Measurements from ENCODE around the gene C1QTNF8.
"Not testable (repeated sequence)": the region's sequence is repeated elsewhere in the genome, so short reads cannot be mapped to it uniquely, and the experiment has no call there.

Gene C1QTNF8

DNA sequence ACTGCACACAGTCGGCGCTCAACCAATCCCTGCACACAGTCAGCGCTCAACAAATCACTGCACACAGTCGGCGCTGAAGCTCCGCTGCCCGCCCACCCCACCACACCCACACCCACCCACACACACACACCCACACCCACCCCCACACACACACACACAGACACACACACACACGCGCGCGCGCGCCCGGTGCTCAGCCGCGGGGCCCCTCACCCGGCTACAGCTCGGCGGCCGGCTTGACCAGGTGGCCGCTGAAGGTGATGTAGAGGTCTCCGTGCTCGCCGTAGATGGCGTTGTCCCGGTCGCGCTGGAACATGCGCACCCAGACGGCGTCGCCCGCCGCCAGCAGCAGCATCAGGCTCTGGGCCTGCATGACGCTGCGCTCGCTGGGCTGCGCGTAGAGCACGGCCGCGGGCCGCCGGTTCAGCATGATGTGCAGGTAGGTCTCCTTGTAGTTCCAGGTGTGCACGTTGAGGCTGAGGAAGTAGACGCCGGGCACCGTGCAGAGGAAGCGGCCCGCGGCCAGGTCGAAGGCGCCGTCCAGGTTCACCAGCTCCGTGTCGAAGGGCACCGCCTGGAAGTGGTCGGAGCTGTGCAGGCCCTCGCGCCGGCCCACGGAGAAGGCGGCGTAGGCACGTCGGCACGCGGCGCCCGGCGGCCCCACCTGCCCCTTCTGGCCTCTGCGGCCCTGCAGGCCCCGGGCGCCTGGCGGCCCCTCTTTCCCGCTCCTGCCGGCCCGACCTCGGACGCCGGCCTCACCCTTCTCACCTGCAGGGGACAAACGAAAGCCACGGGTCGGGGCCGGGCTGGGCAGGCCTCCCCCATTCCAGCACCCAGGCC is 2.5 kb downstream of the C1QTNF8 start:
- DNase-seq (ENCODE audit: low read depth in 2 of 2) = no peak

DNA sequence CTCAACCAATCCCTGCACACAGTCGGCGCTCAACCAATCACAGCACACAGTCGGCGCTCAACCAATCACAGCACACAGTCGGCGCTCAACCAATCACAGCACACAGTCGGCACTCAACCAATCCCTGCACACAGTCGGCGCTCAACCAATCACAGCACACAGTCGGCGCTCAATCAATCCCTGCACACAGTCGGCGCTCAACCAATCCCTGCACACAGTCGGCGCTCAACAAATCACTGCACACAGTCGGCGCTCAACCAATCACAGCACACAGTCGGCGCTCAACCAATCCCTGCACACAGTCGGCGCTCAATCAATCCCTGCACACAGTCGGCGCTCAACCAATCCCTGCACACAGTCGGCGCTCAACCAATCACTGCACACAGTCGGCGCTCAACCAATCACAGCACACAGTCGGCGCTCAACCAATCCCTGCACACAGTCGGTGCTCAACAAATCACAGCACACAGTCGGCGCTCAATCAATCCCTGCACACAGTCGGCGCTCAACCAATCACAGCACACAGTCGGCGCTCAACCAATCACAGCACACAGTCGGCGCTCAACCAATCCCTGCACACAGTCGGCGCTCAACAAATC is 3.3 kb downstream of the C1QTNF8 start:
- DNase-seq (ENCODE audit: low read depth in 2 of 2) = not testable (repeated sequence)

DNA sequence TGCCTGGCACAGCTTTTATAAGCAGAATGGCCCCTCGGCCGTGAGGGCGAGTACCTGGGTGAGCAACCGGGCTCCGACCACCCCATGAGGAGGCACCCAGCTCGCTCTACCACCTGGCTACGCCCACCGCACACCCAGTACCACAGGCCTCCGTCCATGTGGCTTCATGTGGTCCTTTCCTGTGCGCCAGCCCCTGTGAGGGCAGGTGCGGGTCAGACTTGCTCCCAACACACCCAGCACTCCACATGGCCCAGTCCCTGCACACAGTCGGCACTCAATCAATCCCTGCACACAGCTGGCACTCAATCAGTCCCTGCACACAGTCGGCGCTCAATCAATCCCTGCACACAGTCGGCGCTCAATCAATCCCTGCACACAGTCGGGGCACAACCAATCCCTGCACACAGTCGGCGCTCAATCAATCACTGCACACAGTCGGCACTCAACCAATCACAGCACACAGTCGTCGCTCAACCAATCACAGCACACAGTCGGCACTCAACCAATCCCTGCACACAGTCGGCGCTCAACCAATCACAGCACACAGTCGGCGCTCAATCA is 4.0 kb downstream of the C1QTNF8 start:
- DNase-seq (ENCODE audit: low read depth in 2 of 2) = no peak

DNA sequence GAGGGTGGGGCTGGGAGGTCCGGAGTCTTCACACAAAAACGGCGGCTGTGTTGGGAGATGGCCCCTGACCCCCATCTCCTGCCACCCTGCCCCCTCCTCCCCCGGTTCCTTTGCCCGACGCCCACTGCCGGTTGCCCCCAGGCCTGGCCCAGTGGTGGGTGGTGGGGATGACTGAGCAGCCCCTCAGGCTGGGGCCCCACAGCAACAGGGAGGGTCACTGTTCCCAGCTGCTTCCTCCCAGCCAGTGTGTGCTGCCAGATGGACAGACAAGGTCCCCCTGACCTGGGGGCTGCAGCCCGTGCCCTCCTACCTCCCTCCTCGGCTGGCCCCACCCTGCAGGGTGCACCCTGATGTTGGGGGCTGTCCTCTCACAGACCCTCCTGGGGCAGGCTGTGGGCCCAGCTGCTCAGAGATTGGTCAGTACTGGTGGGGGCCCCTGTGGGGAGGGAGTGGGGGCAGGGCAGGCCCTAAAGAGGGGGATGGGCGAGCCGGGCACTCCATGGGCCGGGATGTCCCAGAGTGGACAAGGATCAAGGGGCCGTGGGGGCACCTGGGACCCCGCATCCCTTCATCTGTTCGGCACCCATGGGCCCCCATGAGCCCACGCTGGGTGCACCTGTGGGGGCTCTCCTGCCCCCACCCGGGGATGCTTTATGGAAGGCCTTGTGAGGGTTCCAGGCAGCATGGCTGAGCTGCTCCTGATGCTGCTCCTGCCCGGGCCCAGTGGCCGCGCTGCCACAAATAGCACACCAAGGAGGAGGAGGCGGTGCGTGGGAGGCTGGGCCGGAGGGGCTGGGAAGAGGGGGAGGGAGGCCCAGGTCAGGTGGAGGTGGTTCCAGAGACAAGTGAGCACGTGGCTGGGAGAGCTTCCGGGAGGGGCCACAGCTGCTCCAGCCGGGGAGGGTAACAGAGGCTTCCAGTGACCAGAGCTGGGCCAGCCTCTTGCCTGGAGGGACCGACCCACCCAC is 5.1 kb downstream of the C1QTNF8 start:
- no peak for DNase-seq (ENCODE audit: low read depth in 2 of 2)

DNA sequence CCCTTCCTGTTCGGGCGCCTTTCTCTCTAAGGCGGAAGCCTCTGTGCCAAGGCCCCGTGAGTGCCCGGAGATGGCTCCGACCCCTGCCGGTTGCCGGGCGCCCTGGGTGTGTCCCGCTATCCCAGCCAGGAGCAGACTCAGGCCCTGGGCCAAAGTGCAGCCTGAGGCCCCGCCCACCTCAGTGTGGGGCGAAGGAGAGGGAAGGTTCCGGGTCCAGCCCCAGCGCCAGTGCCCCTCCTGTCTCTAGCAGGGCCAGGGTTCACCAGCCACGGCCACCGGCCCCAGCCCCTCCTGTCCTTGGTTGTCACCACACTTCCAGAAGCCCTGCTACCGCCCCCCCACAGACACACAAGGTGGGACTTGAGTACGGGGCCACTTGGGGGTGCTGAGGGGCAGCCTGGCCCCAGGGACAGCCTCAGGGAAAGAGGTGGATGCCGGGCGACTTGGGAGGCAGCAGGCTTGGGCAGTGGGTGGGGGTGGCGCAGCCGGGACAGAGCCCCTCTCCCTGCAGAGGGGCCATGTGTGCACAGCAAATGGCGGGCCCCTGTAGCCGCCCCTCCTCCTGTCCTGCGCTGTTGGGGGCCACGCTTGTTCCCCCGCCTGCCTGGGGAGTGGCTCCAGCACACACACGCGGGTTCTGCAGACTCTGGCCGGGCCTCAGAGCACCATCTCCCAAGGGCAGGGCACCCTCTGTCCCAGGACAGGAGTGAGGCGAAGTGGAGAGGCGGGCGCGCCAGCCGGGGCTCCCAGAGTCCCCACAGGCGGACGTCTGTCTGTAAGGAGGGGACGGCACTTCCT is 6.0 kb downstream of the C1QTNF8 start:
- DNase-seq (ENCODE audit: low read depth in 2 of 2) = no peak

DNA sequence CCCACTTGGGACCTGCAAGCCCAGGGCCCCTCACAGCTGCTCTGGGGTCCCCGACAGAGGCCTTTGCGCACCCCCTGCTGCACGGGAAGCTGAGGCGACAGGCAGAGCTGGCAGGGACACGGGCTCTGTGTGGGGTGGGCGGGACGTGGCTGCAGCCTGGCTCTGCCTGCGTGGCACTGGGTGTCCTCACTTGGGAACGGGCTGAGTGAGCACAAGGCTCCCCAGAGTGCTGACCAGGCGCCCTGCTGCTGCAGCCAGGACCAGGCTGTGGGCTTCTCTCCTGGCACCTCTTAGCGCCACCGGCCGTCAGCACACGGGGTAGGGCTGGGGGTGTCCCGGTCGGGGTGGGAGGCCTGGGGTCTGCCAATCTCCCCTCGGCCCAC is 6.6 kb downstream of the C1QTNF8 start:
- DNase-seq (ENCODE audit: low read depth in 2 of 2) = no peak

DNA sequence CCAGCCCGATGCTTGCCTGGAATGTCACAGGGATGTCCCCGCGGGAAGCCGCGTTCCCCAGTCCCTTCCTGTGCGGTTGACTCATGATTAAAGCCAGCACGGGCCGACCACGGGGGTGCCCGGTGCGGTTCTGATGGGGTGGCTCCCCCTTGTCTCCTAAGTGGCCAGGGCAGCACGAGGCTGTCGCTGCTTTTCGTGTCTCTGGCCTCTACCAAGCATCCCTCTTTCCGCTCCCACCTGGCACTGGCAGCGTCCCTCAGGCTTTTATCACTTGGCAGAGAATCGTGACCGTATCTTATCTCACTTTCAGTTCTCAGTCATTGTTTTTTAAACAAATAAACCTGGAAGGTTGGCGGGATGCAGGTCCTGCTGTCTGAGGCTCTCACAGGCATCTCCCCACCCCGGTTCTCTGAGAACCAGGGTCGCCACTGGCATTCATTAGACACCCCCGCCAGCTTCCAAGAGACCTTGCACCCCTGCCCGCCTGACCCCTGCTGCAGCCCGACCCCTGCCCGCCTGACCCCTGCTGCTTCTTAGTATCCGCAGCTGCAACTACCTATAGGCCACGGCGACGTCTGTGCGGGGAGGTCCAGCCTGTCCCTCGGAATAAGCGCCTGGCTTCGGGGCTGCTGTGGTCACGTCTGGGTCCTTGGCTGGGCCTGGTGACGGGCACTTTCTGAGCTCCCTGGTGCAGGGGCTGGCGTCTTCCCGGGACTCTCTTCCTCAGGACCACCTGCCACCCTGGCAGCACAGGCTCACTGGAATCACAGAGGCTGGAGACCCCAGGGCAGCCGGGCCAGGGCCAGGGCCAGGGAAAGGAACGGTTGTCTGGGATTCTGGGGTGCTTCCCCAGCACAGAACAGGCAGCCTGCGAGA is 7.5 kb downstream of the C1QTNF8 start:
- no peak for DNase-seq (ENCODE audit: low read depth in 2 of 2)

DNA sequence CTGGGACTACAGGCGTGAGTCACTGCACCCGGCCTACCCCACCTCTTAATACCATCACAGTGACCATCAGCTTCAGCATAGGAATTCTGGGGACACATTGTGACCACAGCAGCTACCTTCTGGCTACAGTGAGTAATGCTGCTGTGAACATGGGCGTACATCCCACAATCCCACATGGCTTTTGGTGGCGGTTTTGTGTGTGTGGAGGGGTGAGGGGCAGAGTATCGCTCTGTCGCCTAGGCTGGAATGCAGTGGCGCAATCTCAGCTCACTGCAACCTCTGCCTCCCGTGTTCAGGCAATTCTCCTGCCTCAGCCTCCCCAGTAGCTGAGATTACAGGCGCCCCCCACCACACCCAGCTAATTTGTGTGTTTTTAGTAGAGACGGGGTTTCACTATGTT is 9.6 kb downstream of the C1QTNF8 start:
- DNase-seq (ENCODE audit: low read depth in 2 of 2) = not testable (repeated sequence)

DNA sequence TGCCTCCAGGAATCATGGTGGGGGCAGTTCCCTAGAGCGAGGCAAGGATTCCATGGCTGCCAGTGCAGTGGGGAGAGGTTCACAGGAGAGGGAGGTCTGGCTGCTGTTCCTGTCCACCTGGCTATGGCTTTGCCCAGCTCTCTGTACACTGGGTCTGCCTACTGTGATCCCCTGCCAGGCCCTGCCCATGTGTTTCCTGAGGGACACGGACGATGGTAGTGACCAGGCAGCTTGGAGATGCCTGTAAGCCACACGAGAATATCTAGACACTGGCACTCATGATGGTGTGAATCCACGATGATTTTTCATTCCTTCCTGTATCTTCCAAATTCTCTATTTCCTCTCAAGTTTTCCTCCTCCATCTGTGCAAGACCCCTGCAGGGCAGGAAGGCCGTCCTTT is 11.1 kb downstream of the C1QTNF8 start:
- DNase-seq (ENCODE audit: low read depth in 2 of 2) = no peak

DNA sequence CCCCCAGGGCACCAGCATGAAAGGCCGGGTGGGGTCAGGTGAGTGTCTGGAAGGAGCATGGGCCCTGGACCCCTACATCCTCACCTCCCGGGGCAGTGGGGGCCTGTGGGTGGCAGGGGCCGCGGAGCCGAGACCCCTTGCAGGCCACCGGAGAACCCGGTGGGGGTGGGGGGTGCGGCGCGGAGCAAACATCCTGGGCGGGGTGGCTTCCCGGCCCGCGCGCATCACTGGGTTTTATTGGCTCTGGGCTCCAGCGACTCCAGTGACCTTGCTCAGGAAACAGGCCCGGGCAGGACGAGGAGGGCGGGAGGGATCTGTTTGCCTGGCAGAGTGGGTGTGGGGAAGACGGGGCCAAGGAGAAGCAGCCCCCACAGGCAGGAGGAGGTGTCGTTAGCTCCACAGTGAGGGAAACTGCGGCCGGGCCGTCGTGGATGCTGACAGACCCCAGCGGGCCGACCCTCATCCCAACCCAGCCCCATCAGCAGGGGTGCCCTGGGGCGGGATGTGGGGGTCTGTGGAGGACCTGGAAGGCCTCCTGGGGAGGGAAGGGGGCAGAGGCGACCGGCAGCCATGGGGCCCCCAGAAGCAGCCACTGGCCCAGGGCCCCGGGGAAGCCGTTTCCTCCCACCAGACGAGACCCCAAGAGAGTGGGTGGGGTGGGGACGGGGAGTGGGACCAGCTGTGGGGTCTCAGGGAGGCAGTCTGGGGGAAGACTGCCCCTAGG is 12.9 kb downstream of the C1QTNF8 start:
- no peak for DNase-seq (ENCODE audit: low read depth in 2 of 2)

DNA sequence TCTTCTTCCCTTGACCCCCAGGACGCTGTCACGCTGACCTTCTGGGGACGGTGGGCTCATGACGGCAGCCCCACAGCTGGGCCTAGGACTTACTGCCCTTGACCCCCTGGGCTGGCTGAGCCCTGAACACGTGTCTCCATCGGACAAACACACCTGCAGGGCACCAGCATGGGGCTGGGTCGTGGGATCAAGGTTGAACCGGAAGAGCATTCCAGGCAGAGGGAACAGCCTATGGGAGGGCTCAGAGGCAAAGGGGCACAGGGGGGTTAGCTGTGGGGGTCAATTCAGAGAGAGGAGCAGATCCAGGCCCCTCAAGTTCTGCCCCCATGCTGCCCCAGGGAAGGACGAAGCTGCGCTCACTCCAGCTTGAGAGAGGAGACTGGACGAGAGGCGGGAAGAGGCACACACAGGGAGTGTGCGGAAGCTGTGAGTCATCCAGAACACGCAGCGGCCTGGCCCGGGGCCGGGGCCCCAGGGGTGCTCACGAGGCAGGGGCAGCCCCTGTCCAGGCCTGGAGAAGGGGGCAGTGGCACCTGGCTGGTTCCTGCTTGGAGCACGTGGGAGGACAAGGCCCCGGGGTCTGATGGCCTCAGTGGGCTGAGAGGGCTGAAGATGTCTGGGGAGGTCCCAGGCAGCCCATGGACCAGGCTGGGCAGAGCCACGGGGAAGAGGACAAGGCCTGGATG is 13.6 kb downstream of the C1QTNF8 start:
- no peak for DNase-seq (ENCODE audit: low read depth in 2 of 2)

DNA sequence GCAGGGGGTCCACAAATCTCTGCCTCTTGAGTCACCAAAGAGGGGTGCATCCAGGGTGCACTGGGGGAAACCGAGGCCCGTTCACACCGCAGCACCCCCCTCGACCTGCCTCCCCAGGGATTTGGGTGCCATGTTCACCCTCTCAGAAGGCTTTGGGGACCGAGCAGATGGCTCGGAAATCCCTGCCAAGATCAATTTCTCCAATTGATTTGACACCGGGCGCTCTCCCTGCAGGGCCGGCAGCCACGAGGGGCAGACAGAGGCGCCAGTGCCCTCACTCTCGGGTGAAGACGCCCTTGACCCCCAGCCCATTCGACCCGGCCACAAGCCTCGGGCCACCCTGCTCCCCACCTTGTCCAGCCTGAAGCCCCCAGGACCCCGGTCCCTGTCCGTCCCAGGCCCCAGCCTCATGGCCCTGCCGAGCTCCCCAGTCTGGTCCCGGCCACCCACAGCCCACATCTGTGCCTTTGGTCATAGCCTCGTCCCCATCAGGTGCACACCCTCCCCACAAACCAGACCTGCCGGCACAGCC is 14.2 kb downstream of the C1QTNF8 start:
- no peak for DNase-seq (ENCODE audit: low read depth in 2 of 2)

DNA sequence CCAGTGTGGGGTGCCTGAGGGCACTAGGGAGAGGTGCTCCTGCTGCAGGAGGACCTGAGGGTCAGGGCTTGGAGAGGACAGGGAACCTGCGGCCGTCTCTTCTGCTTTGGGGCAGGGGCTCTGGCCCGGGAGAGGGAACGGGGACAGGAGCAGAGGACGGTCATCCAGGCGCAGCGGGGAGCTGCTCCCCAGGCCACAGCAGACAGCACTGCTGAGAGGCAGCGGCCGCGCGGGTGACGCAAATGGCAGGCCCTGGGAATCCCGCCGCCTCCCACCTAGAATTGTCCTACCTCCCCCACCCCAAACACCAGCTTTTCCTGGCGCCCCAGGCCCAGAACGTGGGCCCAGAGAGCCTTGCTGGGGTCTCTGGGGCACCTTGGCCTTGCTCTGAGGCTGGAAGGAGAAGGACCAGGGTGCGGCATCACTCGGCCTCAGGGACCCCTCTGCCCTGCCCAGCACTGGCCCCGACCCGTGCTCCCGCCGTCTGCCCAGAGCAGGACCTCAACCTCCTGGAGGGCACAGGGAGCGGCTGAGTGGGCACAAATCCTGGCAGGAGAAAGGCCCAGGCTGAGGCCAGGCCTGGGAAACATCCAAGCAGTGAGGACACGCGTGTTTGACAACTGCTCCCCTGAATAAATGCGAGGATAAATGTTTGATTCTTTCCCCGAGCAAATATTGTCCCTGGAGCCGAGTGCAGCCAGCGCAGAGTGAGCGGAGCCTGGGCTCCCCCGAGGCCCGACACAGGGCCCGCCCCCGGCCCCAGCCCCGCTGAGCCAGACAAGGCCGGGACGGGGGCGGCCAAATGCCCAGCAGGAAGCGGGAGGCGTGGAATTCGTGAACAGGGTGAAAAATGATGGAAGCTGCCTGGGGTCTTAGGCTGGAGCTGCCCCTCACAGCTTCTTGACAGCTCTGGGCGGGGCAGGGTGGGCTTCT is 15.0 kb downstream of the C1QTNF8 start:
- DNase-seq (ENCODE audit: low read depth in 2 of 2) = no peak

DNA sequence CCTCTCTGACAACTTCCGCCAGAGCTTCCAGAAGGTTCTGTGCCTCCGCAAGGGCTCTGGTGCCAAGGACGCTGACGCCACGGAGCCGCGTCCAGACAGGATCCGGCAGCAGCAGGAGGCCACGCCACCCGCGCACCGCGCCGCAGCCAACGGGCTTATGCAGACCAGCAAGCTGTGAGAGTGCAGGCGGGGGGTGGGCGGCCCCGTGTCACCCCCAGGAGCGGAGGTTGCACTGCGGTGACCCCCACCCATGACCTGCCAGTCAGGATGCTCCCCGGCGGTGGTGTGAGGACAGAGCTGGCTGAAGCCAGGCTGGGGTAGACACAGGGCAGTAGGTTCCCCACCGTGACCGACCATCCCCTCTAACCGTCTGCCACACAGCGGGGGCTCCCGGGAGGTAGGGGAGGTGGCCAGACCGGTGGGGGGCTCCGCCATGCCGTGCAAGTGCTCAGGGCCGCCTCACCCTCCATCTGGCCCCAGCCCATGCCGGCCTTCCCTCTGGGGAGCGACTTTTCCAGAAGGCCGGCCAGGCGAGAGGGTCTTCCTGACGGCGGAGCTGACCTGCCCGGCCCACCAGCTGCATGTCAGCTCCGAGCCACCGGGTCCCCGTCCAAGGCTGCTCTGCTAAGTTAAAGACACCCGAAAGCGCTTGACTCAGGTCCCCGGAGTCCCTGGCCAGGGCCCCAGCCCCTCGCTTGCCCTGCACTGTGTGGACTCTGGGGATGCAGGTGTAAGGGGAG is 16.1 kb downstream of the C1QTNF8 start:
- no peak for DNase-seq (ENCODE audit: low read depth in 2 of 2)

DNA sequence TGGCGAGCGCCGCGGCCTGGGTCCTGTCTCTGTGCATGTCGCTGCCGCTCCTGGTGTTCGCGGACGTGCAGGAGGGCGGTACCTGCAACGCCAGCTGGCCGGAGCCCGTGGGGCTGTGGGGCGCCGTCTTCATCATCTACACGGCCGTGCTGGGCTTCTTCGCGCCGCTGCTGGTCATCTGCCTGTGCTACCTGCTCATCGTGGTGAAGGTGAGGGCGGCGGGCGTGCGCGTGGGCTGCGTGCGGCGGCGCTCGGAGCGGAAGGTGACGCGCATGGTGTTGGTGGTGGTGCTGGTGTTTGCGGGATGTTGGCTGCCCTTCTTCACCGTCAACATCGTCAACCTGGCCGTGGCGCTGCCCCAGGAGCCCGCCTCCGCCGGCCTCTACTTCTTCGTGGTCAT is 16.7 kb downstream of the C1QTNF8 start:
- no peak for DNase-seq (ENCODE audit: low read depth in 2 of 2)

DNA sequence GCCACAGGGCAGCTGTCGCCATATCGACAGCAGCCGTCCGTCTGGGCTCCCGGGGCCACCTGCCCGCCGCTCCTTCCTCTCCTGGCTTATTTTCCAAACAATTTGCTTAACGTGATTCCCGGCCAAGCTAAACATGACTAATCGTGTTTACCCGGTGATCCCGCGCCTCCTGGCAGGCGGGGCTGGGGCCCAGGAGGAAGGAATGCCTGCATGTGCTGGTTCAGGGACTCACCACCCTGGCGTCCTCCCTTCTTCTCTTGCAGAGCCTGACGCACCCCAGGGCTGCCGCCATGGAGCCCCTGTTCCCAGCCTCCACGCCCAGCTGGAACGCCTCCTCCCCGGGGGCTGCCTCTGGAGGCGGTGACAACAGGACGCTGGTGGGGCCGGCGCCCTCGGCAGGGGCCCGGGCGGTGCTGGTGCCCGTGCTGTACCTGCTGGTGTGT is 17.4 kb downstream of the C1QTNF8 start:
- no peak for DNase-seq (ENCODE audit: low read depth in 2 of 2)

Measured in activated CD4-positive, alpha-beta T cell treated with anti-CD3 and anti-CD28 coated beads for 24 hours (primary cell).